NCI-H82 treated with DMSO at 0.1 percent for 48 hours (cell line): ENCODE data around the gene NOTUM.
"Not testable (repeated sequence)": the region's sequence is repeated elsewhere in the genome, so short reads cannot be mapped to it uniquely, and the experiment has no call there.

Experiments used
- DNase-seq: peaks from one replicate; lab custom pipeline; 2025; ENCODE audit not compliant: unreplicated experiment; lab: John Stamatoyannopoulos, UW

NOTUM gene

GRCh38 chr17:81926451-81927151 lies 34.4 kb downstream of the NOTUM start:
- no peak for DNase-seq

GRCh38 chr17:81925860-81926450 lies 35.0 kb downstream of the NOTUM start:
- no peak for DNase-seq

GRCh38 chr17:81924557-81925532 lies 36.1 kb downstream of the NOTUM start:
- no peak for DNase-seq

- no peak for DNase-seq
Measured at GRCh38 chr17:81923302-81924260, 37.4 kb downstream of the NOTUM start.

GRCh38 chr17:81922566-81923301 lies 38.3 kb downstream of the NOTUM start:
- DNase-seq = no peak

- no peak for DNase-seq
Measured at GRCh38 chr17:81921996-81922565, 38.9 kb downstream of the NOTUM start.

- DNase-seq = no peak
Measured at GRCh38 chr17:81921537-81921862, 39.5 kb downstream of the NOTUM start.

GRCh38 chr17:81920612-81921536 lies 40.1 kb downstream of the NOTUM start:
- no peak for DNase-seq

GRCh38 chr17:81918832-81919545 lies 42.0 kb downstream of the NOTUM start:
- no peak for DNase-seq

GRCh38 chr17:81918333-81918669 lies 42.7 kb downstream of the NOTUM start:
- not testable (repeated sequence) for DNase-seq

- DNase-seq = peak; percentile 34
Measured at GRCh38 chr17:81917565-81918332, 43.2 kb downstream of the NOTUM start, which contains the start of gene SIRT7. SIRT7 (minus strand) TSS chr17:81918176; CDS start chr17:81918131, 45 bp downstream.

- DNase-seq = no peak
Measured at GRCh38 chr17:81916234-81917001, 44.6 kb downstream of the NOTUM start.

GRCh38 chr17:81915331-81915730 lies 45.7 kb downstream of the NOTUM start:
- no peak for DNase-seq

- DNase-seq = no peak
Measured at GRCh38 chr17:81914103-81914850, 46.7 kb downstream of the NOTUM start.

- no peak for DNase-seq
Measured at GRCh38 chr17:81913394-81914102, 47.4 kb downstream of the NOTUM start.
